ENCODE data around the gene KIF6.

Gene KIF6

GRCh38 chr6:39411001-39411400, 314.2 kb downstream of the KIF6 start:
- DNase-seq, result no peak

GRCh38 chr6:39409889-39410288, 315.3 kb downstream of the KIF6 start:
- DNase-seq, result no peak

GRCh38 chr6:39407446-39407993, 317.7 kb downstream of the KIF6 start:
- DNase-seq, result no peak

- DNase-seq, result no peak
Measured at GRCh38 chr6:39404312-39404711, 320.9 kb downstream of the KIF6 start.

GRCh38 chr6:39403304-39403703, 321.9 kb downstream of the KIF6 start:
- DNase-seq, result no peak

- DNase-seq, result no peak
Measured at GRCh38 chr6:39402239-39402751, 322.9 kb downstream of the KIF6 start.

GRCh38 chr6:39401376-39401775, 323.8 kb downstream of the KIF6 start:
- no peak for DNase-seq

- no peak for DNase-seq
Measured at GRCh38 chr6:39400026-39400425, 325.2 kb downstream of the KIF6 start.

GRCh38 chr6:39396854-39397253, 328.4 kb downstream of the KIF6 start:
- no peak for DNase-seq

GRCh38 chr6:39393075-39393474, 332.1 kb downstream of the KIF6 start:
- peak in 1 of 3 experiments; percentile 12 for DNase-seq

GRCh38 chr6:39391182-39391581, 334.0 kb downstream of the KIF6 start:
- no peak for DNase-seq

- DNase-seq, result peak in 1 of 3 experiments; percentile 11
Measured at GRCh38 chr6:39389484-39389767, 335.8 kb downstream of the KIF6 start.

GRCh38 chr6:39388606-39389483, 336.4 kb downstream of the KIF6 start:
- no peak for DNase-seq

- no peak for DNase-seq
Measured at GRCh38 chr6:39387785-39388184, 337.4 kb downstream of the KIF6 start.

GRCh38 chr6:39386487-39386886, 338.7 kb downstream of the KIF6 start:
- no peak for DNase-seq

GRCh38 chr6:39381550-39382140, 343.6 kb downstream of the KIF6 start:
- DNase-seq, result peak in 2 of 3 experiments; percentile 1 to 13

- no peak for DNase-seq
Measured at GRCh38 chr6:39380837-39381549, 344.2 kb downstream of the KIF6 start.

- no peak for DNase-seq
Measured at GRCh38 chr6:39378960-39379425, 346.2 kb downstream of the KIF6 start.

- DNase-seq, result no peak
Measured at GRCh38 chr6:39378175-39378959, 346.8 kb downstream of the KIF6 start.

- peak; percentile 25 to 76 (median 36) for DNase-seq
Measured at GRCh38 chr6:39377539-39377950, 347.7 kb downstream of the KIF6 start.

GRCh38 chr6:39375405-39375804, 349.8 kb downstream of the KIF6 start:
- DNase-seq, result no peak

GRCh38 chr6:39370390-39370789, 354.8 kb downstream of the KIF6 start:
- no peak for DNase-seq
